Measurements from ENCODE around the gene TNIK.

TNIK gene

DNA sequence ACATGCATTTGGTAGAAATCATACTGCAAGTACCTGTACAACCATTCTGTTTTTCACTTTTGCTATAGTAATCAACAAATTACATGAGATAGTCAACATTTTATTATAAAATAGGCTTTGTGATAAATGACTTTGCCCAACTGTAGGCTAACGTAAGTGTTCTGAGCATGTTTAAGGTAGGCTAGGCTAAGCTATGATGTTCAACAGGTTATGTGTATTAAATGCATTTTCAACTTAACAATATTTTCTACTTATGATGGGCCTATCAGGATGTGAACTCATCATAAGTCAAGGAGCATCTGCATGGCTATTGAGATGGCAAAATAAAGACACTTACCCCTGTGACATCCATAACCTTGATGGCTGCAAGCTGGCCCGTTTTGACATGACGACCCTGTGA, 232.4 kb downstream of the TNIK start:
- no peak for DNase-seq (ENCODE audit: low read depth in 3 of 3)

- no peak for DNase-seq (ENCODE audit: low read depth in 3 of 3)
Measured at GRCh38 chr3:171227359-171227758, 232.8 kb downstream of the TNIK start.

DNA sequence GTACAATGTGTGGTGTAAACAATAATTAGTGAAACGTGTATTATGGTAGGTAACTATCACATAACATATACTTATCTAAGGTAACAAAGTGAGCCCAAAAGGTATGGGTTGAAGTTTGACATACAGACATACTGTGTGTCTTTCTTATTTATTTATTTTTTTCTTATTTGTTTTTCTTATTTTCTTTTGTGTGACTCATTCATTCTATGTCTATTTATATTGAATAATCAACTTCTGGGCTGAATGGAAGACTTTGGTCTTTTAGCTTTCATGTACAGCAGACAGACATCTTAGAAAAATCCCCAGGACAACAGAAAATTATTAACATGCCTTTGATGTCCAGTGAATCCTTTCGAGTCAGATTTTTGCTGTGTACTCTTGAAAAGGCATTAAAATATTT, 233.4 kb downstream of the TNIK start:
- no peak for DNase-seq (ENCODE audit: low read depth in 3 of 3)

- no peak for DNase-seq (ENCODE audit: low read depth in 3 of 3)
Measured at GRCh38 chr3:171225708-171226107, 234.5 kb downstream of the TNIK start.

GRCh38 chr3:171225165-171225564, 235.0 kb downstream of the TNIK start:
- DNase-seq (ENCODE audit: low read depth in 3 of 3), result no peak

DNA sequence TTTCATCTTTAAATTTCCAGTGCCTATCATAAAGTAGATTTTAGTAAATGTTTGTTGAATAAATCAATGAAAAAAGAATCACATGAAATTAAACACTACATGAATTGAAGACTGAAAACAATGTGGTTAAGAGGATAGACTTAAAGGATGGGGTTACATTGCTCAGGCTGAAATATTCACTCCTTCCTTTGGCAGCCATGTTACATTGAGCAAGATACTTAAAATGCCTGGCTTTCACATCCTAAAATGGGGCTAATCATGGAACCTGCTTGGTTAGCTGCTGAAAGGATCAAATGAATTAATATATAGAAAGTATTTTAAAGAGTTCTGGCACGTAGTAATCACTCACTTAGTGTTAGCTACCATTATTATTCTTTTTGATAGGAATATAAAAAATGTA, 236.8 kb downstream of the TNIK start:
- DNase-seq (ENCODE audit: low read depth in 3 of 3), result no peak

- no peak for DNase-seq (ENCODE audit: low read depth in 3 of 3)
Measured at GRCh38 chr3:171222995-171223394, 237.2 kb downstream of the TNIK start.

DNA sequence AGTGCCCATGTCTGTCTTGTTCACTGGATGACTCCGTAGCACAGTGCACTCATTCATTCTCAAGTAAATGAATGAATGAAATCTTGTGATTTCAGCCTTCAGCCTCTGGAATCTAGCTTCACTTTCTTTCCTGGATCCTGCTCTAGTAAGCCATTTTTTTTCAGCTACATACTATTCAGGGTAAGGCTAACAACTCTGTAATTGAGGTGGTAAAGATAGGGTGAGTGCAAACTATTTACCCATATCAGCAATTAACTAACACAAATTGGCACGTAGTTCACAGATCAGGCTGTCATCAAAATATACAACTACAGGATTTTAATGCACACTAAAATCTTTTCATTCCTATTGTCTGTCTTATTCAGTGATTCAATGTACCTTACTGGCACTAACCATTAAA, 238.6 kb downstream of the TNIK start:
- no peak for DNase-seq (ENCODE audit: low read depth in 3 of 3)

- DNase-seq (ENCODE audit: low read depth in 3 of 3), result no peak
Measured at GRCh38 chr3:171221104-171221503, 239.1 kb downstream of the TNIK start.

DNA sequence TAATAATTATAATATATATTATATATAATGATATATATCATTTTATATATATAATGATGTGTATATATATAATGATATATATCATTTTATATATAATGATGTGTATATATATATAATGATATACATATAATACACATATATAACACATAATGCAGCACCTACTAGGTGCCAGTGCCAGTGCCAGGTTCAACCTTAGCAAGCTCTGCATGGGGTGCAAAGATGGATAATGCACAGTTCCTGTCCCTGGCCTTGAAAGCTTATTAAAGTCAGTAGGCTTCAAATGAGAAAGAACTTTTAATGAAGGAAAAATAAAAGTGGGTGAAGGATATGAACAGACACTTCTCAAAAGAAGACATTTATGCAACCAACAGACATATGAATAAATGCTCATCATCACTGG, 240.9 kb downstream of the TNIK start:
- DNase-seq (ENCODE audit: low read depth in 3 of 3), result no peak

DNA sequence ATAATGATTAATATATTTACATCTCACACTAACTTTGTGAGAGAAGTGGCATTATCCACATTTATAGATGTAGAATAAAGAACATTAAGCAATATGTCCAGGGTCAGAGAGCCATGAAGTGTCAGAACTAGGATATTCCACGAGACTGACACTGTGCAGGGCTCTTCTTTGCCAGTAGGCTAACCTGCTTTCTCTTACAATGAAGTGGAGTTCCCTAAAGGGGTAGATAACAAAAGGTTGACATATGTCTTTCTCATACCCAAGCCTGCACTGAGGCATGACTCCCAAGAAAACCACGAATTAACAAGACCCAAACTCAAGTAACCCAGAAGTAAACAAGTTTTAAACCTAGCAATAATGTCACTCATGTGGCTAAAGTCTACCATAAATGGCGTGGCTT, 242.1 kb downstream of the TNIK start:
- no peak for DNase-seq (ENCODE audit: low read depth in 3 of 3)

GRCh38 chr3:171213907-171214306, 246.3 kb downstream of the TNIK start:
- DNase-seq (ENCODE audit: low read depth in 3 of 3), result no peak

- no peak for DNase-seq (ENCODE audit: low read depth in 3 of 3)
Measured at GRCh38 chr3:171213178-171213577, 247.0 kb downstream of the TNIK start.

DNA sequence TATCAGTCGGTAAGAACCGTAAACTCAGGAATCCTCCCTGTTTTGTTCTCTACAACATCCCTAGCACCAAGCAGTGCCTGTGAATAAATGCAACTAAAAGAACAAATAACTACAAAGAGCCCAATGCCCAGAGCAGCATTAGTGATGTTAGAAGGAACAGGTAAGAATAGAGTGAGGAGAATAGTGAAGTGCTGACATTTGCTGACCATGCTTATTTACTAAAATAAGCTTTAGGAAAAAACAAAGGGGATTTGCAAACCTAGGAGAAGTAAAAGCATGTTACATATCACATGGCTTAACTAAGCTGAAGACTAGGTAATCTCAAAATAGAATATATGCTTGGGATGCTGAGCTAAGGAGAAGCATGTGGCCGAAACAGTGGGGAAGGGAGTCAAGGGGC, 247.6 kb downstream of the TNIK start:
- DNase-seq (ENCODE audit: low read depth in 3 of 3), result no peak

- no peak for DNase-seq (ENCODE audit: low read depth in 3 of 3)
Measured at GRCh38 chr3:171206283-171206682, 253.9 kb downstream of the TNIK start.

- DNase-seq (ENCODE audit: low read depth in 3 of 3), result no peak
Measured at GRCh38 chr3:171204942-171205341, 255.3 kb downstream of the TNIK start.

DNA sequence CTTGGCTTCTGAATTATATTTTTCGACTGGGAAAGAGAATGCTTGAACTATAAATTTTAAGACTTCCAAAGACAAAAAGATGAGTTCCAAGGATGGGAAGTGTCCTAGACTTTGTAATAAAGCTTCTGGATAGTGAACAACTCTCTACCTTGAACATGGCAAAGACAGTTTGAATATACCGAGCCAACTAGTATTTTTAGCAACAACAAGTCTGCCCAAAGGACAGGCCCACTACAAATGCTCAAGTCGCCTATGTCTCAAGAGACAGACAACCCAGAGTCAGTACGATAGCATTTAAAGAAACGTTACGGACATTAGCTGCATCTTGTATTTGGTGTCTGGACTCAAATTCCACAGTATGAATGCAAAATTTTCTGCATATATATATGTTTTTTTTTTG, 258.4 kb downstream of the TNIK start:
- DNase-seq (ENCODE audit: low read depth in 3 of 3), result no peak

GRCh38 chr3:171200750-171201088, 259.5 kb downstream of the TNIK start:
- DNase-seq (ENCODE audit: low read depth in 3 of 3), result no peak

DNA sequence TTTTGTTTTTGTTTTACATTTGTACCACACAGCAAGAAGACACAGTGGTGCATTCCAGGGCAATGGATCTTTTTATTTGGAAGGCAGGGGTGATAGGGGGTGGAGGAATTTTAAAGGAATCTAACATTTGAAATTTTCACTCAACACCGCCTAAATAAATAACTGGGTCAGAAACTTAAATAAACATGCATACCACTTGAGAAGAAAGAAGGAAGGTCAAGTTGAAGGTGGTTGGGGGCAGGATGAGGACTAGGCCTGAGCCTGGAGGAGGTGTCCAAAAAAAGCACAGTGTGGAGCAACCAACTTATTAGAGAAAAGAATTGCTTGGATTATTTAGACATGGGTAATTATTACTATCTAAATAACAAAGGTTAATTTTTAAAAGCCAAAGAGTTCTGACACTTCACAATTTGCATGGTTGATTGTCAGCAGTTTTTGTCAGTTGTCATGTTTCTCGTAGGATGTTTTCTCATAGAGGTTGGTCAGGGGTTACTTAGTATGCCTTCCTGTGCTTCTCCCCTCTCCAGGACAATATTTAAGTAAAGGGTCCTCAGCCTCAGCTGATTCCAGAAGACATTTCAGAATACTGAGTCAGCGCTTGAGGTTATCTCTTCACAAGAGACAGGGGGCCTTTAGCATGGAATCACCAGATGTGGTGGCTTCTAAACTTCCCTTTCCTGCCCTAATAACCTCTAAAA, 260.0 kb downstream of the TNIK start:
- DNase-seq (ENCODE audit: low read depth in 3 of 3), result no peak

GRCh38 chr3:171199473-171199829, 260.8 kb downstream of the TNIK start:
- no peak for DNase-seq (ENCODE audit: low read depth in 3 of 3)

DNA sequence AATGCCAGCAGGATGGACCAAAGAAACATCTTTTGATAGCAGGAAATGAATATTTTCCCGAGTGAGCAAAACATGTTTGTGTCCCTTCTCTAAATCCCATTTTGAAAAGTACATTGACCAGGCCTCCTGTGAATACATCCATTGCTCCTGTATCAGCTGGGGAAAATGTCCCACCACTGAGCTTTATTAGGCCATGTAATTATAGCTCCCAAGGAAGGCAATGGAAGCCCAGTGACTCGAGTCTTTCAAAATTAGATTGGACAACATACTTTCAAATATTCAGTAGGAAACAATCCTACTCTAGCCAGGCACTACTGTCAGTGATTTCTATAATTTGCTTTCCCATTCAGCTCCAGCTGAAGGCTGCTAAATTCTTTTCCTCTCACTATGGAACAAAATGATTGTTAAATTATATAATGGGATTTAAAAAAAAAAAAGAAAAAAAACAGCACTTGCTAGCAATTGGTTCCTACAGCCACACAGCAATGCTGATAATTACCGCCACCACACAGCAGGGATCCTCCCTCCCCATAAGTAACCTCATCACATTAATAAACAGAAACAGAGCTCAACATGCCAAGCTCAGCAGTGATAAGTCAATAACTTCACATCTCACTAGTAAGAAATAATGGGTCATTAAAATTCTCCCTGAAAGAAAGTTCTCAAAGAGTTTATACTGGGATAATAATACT, 261.3 kb downstream of the TNIK start:
- DNase-seq (ENCODE audit: low read depth in 3 of 3), result no peak

GRCh38 chr3:171195686-171196085, 264.5 kb downstream of the TNIK start:
- no peak for DNase-seq (ENCODE audit: low read depth in 3 of 3)

DNA sequence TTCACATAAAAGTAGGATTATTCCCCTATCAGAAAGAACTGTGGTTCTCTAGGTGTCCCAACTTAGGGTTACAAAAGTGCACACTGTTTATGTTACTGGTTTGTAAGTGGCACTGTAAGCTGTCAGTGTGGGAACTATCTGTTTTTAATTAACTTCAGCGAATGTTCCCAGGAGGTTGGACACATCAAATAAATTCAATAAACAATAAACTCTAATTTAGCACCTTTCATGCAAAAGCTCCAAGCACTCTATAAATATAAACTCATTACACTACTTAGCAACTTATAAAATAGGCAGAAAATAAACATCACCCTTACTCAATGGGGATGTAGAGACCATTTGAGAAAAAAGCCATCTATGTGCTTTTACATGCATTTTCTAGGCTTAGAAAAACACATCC, 265.2 kb downstream of the TNIK start:
- DNase-seq (ENCODE audit: low read depth in 3 of 3), result no peak

DNA sequence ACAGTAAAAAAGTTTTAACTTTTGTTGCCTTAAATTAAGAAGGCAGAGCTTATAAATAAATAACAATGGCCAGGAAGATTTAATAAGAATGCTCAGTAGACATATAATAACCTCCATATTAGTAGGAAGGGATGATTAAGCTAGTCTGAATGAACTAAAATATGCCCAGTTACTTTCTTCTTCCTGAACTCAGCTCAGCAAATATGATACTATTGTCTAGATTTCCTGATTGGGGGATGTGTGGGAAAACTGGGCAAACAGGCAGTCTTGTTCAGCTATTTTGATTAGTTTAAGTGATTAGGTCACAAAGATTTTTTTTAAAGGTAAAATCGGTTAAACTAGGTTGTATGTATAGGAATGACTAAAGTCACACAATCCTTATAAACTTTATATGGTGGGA, 266.5 kb downstream of the TNIK start:
- DNase-seq (ENCODE audit: low read depth in 3 of 3), result no peak

Measured in stimulated activated CD4-positive, alpha-beta T cell treated with anti-CD3 and anti-CD28 coated beads, TNF-alpha, amount 100 ng/mL, for 4 hours (primary cell).